OCI-LY7 (cell line): ENCODE measurements around the gene OLIG3. TPM values are rescaled to one million over a fixed set of nuclear protein-coding genes. Genes with fewer than 3 reads are reported as not detected.

Experiments used
- BruUV-seq: library from RNA; stranded (reverse); fragments of 400-500 nt; replicated peaks from 2 replicates; lab custom pipeline; 2021; lab: Mats Ljungman, UMichigan
- CTCF ChIA-PET: fragments of 300-600 bp; sonication (Branson Sonifier 250); formaldehyde crosslinking; loops from one replicate; lab custom pipeline; 2022; ENCODE audit warnings: antibody characterized with exemption; ENCODE audit not compliant: unreplicated experiment; lab: Charles Lee
- POLR2A ChIA-PET: fragments of 300-600 bp; sonication (Branson Sonifier 250); formaldehyde crosslinking; loops from one replicate; lab custom pipeline; 2022; ENCODE audit warnings: antibody characterized with exemption; lab: Charles Lee
- DNase-seq: peaks from one replicate; pipeline ENCODE4 v3.0.0-alpha.2; 2015; ENCODE audit warnings: low spot score
- H2AFZ ChIP-seq: fragments of 200-600 bp; sonication (generic), shearing (Covaris generic); 2 replicates; pipeline ENCODE4 v1.6.1; 2014; ENCODE audit warnings: mild to moderate bottlenecking, antibody characterized with exemption, low read length, moderate library complexity
- H3K27ac ChIP-seq: fragments of 200-600 bp; sonication (generic); 2 replicates; pipeline ENCODE4 v1.5.1; 2014; ENCODE audit warnings: mixed run types, low read depth, mild to moderate bottlenecking, moderate library complexity, low read length, inconsistent platforms; ENCODE audit not compliant: poor library complexity, severe bottlenecking
- H3K36me3 ChIP-seq: fragments of 200-600 bp; sonication (generic); 2 replicates; pipeline ENCODE4 v1.6.1; 2014; ENCODE audit warnings: mild to moderate bottlenecking, antibody characterized with exemption, low read length, moderate library complexity, mixed read lengths; ENCODE audit not compliant: insufficient read depth
- H3K4me1 ChIP-seq: fragments of 200-600 bp; sonication (generic); 2 replicates; pipeline ENCODE4 v1.5.1; 2014; ENCODE audit warnings: mild to moderate bottlenecking, low read length; ENCODE audit not compliant: insufficient read depth, poor library complexity, severe bottlenecking
- H3K4me2 ChIP-seq: fragments of 200-600 bp; sonication (generic); 2 replicates; pipeline ENCODE4 v1.6.1; 2014; ENCODE audit warnings: mild to moderate bottlenecking, low read length
- H3K4me3 ChIP-seq: fragments of 200-600 bp; sonication (generic); 2 replicates; pipeline ENCODE4 v1.5.1; 2014; ENCODE audit warnings: mild to moderate bottlenecking, low read depth, low read length; ENCODE audit not compliant: poor library complexity, severe bottlenecking
- H3K79me2 ChIP-seq: fragments of 200-600 bp; sonication (generic); 2 replicates; pipeline ENCODE4 v1.6.1; 2016; ENCODE audit warnings: low read depth, mild to moderate bottlenecking, low read length, moderate library complexity, mixed read lengths; ENCODE audit not compliant: insufficient read depth
- H3K9me2 ChIP-seq: fragments of 200-600 bp; sonication (generic); 2 replicates; pipeline ENCODE4 v1.6.1; 2016; ENCODE audit warnings: mild to moderate bottlenecking, low read length, mixed read lengths; ENCODE audit not compliant: insufficient read depth
- H3K9me3 ChIP-seq: fragments of 200-600 bp; sonication (generic); 2 replicates; pipeline ENCODE4 v1.6.1; 2014; ENCODE audit warnings: mild to moderate bottlenecking, mixed run types, low read length, mixed read lengths
- H4K20me1 ChIP-seq: fragments of 200-600 bp; sonication (generic); 2 replicates; pipeline ENCODE4 v1.6.1; 2014; ENCODE audit warnings: mild to moderate bottlenecking, antibody characterized with exemption, low read length, moderate library complexity, mixed read lengths; ENCODE audit not compliant: insufficient read depth
- EZH2phosphoT487 ChIP-seq: fragments of 200-600 bp; sonication (generic); IDR thresholded peaks from 2 replicates; pipeline ENCODE4 v1.6.1; 2018; ENCODE audit warnings: low read depth, borderline replicate concordance, mild to moderate bottlenecking, mixed run types, antibody characterized with exemption, low read length, moderate library complexity, mixed read lengths
- intact Hi-C: fragments of 100-400 bp; cut with micrococcal nuclease; formaldehyde crosslinking; loops from one replicate; pipeline ENCODE4 v1.10.0; 2022; ENCODE audit not compliant: unreplicated experiment
- total RNA-seq, 2 experiments: library from RNA; depleted of rRNA in 1 of 2; stranded (reverse); fragments of >200 nt in 1 of 2; shearing (Covaris generic) in 1 of 2; gene quantifications; 2 replicates each; pipeline ENCODE4 v1.2.3, GENCODE V29; 2014 to 2022
- TF ChIP-seq, protein P1 (sequence below): fragments of 200-600 bp; sonication (generic); conservative IDR thresholded peaks from 2 replicates; pipeline ENCODE4 v1.5.1; 2014; ENCODE audit warnings: mild to moderate bottlenecking, antibody characterized with exemption, low read length, moderate library complexity, mixed read lengths

The OLIG3 gene
- total RNA-seq, 2 experiments from 2014 or later: not detected

DNA sequence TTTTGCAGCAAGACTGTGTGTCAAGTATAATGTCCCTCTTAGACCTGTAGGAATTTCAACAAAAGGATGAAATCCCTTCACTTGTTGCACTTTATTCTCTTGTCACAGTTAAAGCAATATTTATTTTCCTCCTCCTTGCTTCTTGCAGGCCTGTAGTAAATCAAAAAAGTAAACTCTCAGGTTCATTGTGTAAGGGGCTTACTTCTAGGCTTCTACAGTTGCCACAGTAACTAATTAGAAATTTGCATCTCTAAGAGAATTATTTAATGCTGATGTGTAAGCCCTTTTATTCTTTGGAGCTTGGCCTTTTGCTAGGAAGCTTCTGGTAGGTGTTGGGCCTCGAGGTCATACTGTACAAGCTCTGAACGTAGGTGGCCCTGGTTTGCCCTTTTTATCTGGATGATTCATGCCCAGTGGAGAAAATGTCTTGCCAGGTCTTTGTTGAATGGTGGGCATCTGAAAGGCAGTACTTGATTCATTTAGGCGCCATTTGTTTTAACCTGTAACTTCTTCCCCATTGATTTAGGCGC lies 47.4 kb upstream of the OLIG3 start:
- Histone ChIP-seq H3K9me2 (no peaks in the 10 kb centered on the region), H4K20me1 (no peaks in the 10 kb centered on the region), H3K4me1 (no peaks in the 10 kb centered on the region), H3K4me2 (no peak overlapping the region), H3K27ac (no peak overlapping the region), H3K79me2 (no peaks in the 10 kb centered on the region), H3K36me3 (no peaks in the 10 kb centered on the region), H2AFZ (no peak overlapping the region), H3K4me3 (no peak overlapping the region), H3K9me3 (no peaks in the 10 kb centered on the region)
- TF ChIP-seq, protein P1, sequence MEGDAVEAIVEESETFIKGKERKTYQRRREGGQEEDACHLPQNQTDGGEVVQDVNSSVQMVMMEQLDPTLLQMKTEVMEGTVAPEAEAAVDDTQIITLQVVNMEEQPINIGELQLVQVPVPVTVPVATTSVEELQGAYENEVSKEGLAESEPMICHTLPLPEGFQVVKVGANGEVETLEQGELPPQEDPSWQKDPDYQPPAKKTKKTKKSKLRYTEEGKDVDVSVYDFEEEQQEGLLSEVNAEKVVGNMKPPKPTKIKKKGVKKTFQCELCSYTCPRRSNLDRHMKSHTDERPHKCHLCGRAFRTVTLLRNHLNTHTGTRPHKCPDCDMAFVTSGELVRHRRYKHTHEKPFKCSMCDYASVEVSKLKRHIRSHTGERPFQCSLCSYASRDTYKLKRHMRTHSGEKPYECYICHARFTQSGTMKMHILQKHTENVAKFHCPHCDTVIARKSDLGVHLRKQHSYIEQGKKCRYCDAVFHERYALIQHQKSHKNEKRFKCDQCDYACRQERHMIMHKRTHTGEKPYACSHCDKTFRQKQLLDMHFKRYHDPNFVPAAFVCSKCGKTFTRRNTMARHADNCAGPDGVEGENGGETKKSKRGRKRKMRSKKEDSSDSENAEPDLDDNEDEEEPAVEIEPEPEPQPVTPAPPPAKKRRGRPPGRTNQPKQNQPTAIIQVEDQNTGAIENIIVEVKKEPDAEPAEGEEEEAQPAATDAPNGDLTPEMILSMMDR: no peak
- TF ChIP-seq EZH2phosphoT487: no peak
- intact Hi-C loops: no loop called here
- POLR2A ChIA-PET: interaction anchor here (0.6 to 1.0 kb wide), 3 partner anchors 8 to 198 kb away, joined by 3 read pairs; no protein-coding TSS in a partner anchor
- CTCF ChIA-PET: no interaction called here
- DNase-seq: no peak
- no TSS peak for BruUV-seq

DNA sequence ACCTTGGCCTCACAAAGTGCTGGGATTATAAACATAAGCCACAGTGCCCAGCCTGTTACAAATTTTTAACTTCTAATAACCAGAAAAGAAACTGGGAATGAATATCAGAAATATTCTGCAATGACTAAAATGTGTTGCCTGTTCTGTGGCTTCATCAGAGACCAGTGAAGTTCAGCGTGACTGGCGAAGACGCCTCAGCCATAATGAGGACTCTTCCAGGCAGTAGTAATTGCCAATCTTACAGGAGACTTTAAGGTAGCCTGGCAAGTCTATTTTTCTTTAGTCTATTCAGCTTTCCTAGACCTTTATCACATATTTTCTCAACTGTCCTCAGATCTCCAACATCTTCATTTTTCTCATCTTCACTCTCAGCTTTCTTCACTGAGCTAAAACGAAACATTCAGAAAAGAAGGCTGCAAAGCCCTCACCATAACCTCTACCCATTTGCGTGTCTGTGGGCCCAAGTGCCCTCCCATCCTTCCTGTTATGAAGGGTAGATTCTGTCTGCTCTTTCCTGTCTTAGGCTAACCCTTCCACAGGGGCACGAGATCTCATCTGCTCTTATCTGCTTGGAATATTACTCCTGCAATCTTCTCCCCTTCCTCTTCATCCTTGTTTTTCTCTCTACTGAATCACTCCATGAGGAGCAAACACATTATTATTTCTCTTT lies 42.0 kb upstream of the OLIG3 start:
- no peak overlapping the region for H3K4me2 ChIP-seq
- TF ChIP-seq EZH2phosphoT487: no peak
- TF ChIP-seq, protein P1: no peak
- intact Hi-C loops: no loop called here
- H4K20me1 ChIP-seq: no peaks in the 10 kb centered on the region
- DNase-seq: no peak
- no peak overlapping the region for H3K4me3 ChIP-seq
- H3K27ac ChIP-seq: no peak overlapping the region
- H3K36me3 ChIP-seq: no peaks in the 10 kb centered on the region
- ChIA-PET CTCF (no interaction called here), POLR2A (interaction anchor here (1.0 kb wide), 1 partner anchor 26 kb away, joined by 3 read pairs; no protein-coding TSS in a partner anchor)
- H3K4me1 ChIP-seq: no peaks in the 10 kb centered on the region
- BruUV-seq: no TSS peak
- no peaks in the 10 kb centered on the region for H3K9me2 ChIP-seq
- H3K79me2 ChIP-seq: no peaks in the 10 kb centered on the region
- no peak overlapping the region for H2AFZ ChIP-seq
- H3K9me3 ChIP-seq: no peaks in the 10 kb centered on the region
